GM12874 (cell line): ENCODE results near the gene TNXB.

Experiments
- CTCF ChIP-seq: IDR thresholded peaks from 2 replicates; pipeline ENCODE4 v1.5.1; 2011; ENCODE audit warnings: low read depth, mild to moderate bottlenecking, control low read depth, low read length, moderate library complexity; ENCODE audit not compliant: insufficient read depth

Gene TNXB

GRCh38 chr6:32109114-32109764 lies at the start of gene TNXB:
Gene TNXB (minus strand): TSS chr6:32109338. CDS start chr6:32098198, 11,140 bp downstream.
- no peak for TF ChIP-seq CTCF

GRCh38 chr6:32158052-32158451 lies 48.9 kb upstream of the TNXB start:
- no peak for TF ChIP-seq CTCF

GRCh38 chr6:32156891-32157290 lies 47.8 kb upstream of the TNXB start:
- no peak for TF ChIP-seq CTCF

GRCh38 chr6:32154514-32155161 lies 45.5 kb upstream of the TNXB start:
- TF ChIP-seq CTCF: peak; percentile 53

GRCh38 chr6:32153564-32154513 lies 44.7 kb upstream of the TNXB start, which contains the start of gene PPT2:
Gene PPT2 (plus strand): TSS chr6:32154141. CDS start chr6:32154595, 454 bp downstream.
- TF ChIP-seq CTCF: no peak

GRCh38 chr6:32152769-32153563 lies 43.8 kb upstream of the TNXB start:
- no peak for TF ChIP-seq CTCF
